Type B pancreatic cell (in vitro differentiated cells): ENCODE measurements around the gene RCHY1. TPM values are rescaled to one million over a fixed set of nuclear protein-coding genes. Genes with fewer than 3 reads are reported as not detected.
A peak's percentile ranks its signal among the peaks of the same experiment; 100 is the strongest.

ENCODE experiments used
- DNase-seq: peaks from one replicate; pipeline ENCODE4 v3.0.0; 2021; ENCODE audit warnings: mixed read lengths; ENCODE audit not compliant: unreplicated experiment; ENCODE audit errors: extremely low spot score
- H3K27ac Mint-ChIP-seq: 2 replicates; pipeline ENCODE4 v1.8.0; 2021; ENCODE audit warnings: mild to moderate bottlenecking, mixed read lengths
- H3K27me3 Mint-ChIP-seq: 2 replicates; pipeline ENCODE4 v1.8.0; 2021; ENCODE audit warnings: mixed read lengths
- H3K36me3 Mint-ChIP-seq: 2 replicates; pipeline ENCODE4 v1.8.0; 2021; ENCODE audit warnings: mixed read lengths
- H3K4me1 Mint-ChIP-seq: one replicate; pipeline ENCODE4 v1.8.0; 2021; ENCODE audit warnings: mixed read lengths; ENCODE audit not compliant: unreplicated experiment
- H3K4me3 Mint-ChIP-seq: 2 replicates; pipeline ENCODE4 v1.8.0; 2021; ENCODE audit warnings: mild to moderate bottlenecking, mixed read lengths
- H3K9me3 Mint-ChIP-seq: 2 replicates; pipeline ENCODE4 v1.8.0; 2021; ENCODE audit warnings: mixed read lengths
- long read RNA-seq: library from polyadenylated mRNA; unstranded; transcript quantifications from one replicate; pipeline ENCODE4 v2.0.0, GENCODE V29; 2020
- total RNA-seq: library from RNA; stranded (reverse); gene quantifications from 2 replicates; pipeline ENCODE4 v1.2.1, GENCODE V29; 2021; ENCODE audit warnings: low replicate concordance
- TF ChIP-seq, protein P1 (sequence below): fragments of 200-600 bp; sonication (generic); conservative IDR thresholded peaks from 2 replicates; pipeline ENCODE4 v1.5.0; 2021; ENCODE audit warnings: antibody characterized with exemption, mild to moderate bottlenecking

RCHY1 gene
- 31.5 and 35.4 TPM in 2 replicates for total RNA-seq
- long read RNA-seq, full-length matches to known transcripts: 81 of 93 reads
- long read RNA-seq, partial matches to known transcripts: 1 of 93 reads
- long read RNA-seq, other reads (novel, unspliced or antisense): 11 of 93 reads

DNA sequence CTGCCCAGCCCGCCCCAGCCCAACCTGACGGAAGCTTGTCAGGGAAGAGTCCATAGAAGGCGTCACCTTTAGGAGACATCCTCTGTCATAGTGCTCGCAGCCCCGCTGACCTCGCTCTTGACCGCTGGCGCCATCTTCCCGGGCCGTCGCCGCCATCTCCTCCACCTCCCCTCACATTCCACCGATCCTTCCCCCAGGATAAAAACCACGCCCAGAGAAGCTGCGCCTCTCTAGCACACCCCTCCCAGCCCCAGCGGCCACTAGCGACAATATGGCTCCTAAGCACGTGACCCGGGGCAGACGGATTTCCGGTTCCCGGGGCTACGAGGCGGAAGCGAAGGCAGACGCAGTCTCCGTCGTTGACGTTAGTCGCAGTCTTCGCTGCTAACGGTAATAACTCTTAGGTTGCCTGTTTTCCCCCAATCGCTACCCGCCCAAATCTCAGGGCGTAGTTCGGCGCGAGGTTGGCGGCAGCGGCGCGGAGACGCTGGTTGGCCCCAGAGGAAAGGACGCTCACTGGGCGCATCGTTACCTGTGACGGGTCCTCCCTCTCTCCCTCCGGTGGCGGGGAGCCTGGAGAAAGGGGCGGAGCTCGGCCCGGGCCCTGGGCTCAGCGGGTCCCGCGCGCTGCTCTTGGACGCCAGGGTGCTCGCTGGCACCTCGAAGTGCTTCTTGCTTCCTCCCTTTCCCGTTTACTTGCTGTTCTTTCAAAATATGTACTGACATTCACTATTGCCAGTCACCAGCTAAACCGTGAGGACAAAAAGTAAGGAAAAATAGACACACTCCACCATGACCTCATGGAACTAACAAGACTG is at the start of gene RCHY1, which contains the start of gene THAP6:
Gene RCHY1 (minus strand): TSS at position 273 of the 818 bp plus-strand sequence. CDS start 117 bp downstream, at position 156.
Gene THAP6 (plus strand): TSS at position 343 of the 818 bp plus-strand sequence. CDS start 980 bp downstream, outside the sequence.
- Mint-ChIP-seq H3K9me3 (no peaks in the 10 kb centered on the region), H3K27me3 (no peaks in the 10 kb centered on the region), H3K36me3 (peaks cover 22% of the 10 kb centered on the region), H3K4me3 (no peak within 1 kb of the TSS), H3K27ac (peak within 1 kb of the TSS; percentile 98), H3K4me1 (peaks cover 15% of the 10 kb centered on the region)
- peak; percentile 93 for DNase-seq
- TF ChIP-seq, protein P1, sequence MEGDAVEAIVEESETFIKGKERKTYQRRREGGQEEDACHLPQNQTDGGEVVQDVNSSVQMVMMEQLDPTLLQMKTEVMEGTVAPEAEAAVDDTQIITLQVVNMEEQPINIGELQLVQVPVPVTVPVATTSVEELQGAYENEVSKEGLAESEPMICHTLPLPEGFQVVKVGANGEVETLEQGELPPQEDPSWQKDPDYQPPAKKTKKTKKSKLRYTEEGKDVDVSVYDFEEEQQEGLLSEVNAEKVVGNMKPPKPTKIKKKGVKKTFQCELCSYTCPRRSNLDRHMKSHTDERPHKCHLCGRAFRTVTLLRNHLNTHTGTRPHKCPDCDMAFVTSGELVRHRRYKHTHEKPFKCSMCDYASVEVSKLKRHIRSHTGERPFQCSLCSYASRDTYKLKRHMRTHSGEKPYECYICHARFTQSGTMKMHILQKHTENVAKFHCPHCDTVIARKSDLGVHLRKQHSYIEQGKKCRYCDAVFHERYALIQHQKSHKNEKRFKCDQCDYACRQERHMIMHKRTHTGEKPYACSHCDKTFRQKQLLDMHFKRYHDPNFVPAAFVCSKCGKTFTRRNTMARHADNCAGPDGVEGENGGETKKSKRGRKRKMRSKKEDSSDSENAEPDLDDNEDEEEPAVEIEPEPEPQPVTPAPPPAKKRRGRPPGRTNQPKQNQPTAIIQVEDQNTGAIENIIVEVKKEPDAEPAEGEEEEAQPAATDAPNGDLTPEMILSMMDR: no peak

DNA sequence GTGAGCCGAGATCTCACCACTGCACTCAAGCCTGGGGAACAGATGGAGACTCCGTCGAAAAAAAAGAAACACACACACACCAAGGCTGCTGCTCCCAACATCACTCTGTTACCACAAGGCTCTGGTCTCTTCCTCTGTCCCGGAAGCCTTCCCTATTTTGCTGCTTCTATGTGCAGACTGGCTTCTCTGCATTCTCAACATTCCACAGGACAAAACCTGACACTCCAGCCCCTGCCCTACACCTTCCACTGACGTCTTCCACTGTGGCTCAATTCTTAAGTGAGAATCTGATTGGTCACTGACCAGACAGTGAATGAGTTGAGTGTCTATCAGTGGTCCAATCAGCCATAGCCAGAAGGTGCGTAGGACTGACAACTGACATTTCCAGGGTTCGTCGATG is 47.6 kb upstream of the RCHY1 start:
- peak overlapping the region; percentile 91 for H3K27ac Mint-ChIP-seq
- peak overlapping the region; percentile 71 for H3K4me3 Mint-ChIP-seq
- DNase-seq: no peak

DNA sequence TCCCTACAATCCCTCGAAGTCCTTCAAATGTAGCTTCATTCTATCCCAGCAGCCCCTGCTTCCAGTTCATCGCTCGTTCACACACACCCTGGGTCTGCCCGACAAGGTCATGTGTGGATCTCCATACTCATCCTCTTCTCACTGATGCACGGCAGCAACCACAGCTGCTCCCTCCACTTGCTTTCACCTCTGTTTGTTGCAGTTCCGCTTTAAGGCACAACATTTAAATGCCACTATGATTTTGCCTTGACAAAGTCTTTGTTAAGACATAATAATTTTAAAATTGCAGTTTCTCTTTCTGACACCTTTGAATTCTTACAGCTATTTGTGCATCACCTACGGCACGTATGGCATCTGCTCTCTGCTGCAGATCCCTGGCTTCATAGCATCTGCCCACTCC is 43.5 kb upstream of the RCHY1 start:
- Mint-ChIP-seq H3K27ac (no peak overlapping the region), H3K27me3 (peaks cover 3% of the 10 kb centered on the region), H3K4me3 (no peak overlapping the region), H3K9me3 (peaks cover 6% of the 10 kb centered on the region), H3K4me1 (peaks cover 24% of the 10 kb centered on the region), H3K36me3 (no peaks in the 10 kb centered on the region)
- no peak for DNase-seq
- TF ChIP-seq, protein P1: no peak

More for the DNA sequence above, 47.6 kb upstream of the RCHY1 start:
- Mint-ChIP-seq H3K9me3 (peaks cover 6% of the 10 kb centered on the region), H3K4me1 (peaks cover 21% of the 10 kb centered on the region), H3K27me3 (peaks cover 3% of the 10 kb centered on the region), H3K36me3 (no peaks in the 10 kb centered on the region)
- TF ChIP-seq, protein P1: no peak

DNA sequence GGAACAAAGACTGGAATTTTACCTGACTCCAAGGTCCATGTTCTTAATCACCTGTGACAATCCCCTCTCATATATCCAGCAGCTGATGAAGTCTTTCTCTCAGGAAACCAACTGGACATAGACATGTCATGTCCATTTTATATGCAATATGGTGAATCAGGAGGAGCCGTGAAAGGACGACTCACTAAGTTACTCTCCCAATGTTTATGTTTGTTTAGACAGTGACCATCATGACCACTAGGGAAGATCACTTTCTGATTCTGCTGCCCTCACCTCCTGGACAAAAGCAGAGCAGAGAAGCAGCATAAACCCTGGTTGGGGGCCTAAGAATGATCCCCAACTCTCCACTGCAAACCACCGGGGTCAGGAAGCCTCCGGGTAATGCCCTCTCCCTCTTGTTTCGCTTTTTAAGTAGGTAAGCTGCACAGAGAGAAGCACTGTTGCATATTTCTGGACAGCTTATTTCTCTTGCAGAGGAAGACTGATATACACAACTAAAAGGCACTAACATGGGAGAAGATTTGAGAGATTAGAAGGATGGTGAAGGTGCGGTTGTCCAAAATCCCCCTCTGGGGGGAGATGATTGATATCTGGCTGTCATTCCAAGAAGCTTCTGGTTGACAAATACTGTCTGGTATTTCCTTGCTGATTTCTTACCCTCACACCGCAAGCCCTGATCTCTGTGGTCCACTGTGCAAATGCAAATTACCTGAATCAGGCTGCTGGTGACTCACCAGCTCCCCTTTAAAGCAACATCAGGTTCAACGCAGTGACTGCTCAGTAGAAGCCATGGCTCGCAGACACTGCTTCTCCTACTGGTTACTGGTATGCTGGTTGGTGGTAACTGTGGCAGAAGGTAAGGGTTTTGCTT is 41.3 kb upstream of the RCHY1 start, which contains the start of gene ODAPH:
Gene ODAPH (plus strand): TSS at position 773 of the 871 bp plus-strand sequence. CDS start 17 bp downstream, at position 790.
- Mint-ChIP-seq H3K36me3 (no peaks in the 10 kb centered on the region), H3K9me3 (no peaks in the 10 kb centered on the region), H3K27me3 (no peaks in the 10 kb centered on the region), H3K4me3 (no peak within 1 kb of the TSS), H3K4me1 (peaks cover 20% of the 10 kb centered on the region), H3K27ac (no peak within 1 kb of the TSS)
- TF ChIP-seq, protein P1: peak; percentile 43
- no peak for DNase-seq

DNA sequence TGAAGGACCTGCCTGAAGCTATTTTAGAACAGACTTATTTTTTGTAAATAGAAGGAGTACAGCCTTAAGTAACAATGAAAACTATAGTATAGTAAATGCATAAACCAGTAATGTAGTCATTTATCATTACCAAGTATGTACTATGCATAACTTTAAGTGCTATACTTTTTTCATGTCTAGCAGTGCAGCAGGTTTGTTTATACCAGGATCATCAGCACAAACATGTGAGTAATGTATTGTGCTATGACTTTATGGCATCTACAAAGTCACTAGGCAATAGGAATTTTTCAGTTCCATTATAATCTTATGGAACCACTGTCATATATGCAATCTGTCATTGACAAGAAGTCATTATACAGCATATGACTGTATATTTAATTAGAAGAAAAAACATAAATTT is 38.2 kb upstream of the RCHY1 start:
- Mint-ChIP-seq H3K27ac (no peak overlapping the region), H3K9me3 (peaks cover 5% of the 10 kb centered on the region), H3K36me3 (no peaks in the 10 kb centered on the region), H3K4me3 (no peak overlapping the region), H3K4me1 (peaks cover 10% of the 10 kb centered on the region), H3K27me3 (no peaks in the 10 kb centered on the region)
- TF ChIP-seq, protein P1: no peak
- no peak for DNase-seq
